Measurements from ENCODE around the gene KRT6A.

Gene KRT6A

GRCh38 chr12:52524898-52525591 is 32.0 kb upstream of the KRT6A start:
- no peak for DNase-seq (ENCODE audit: low read depth)

GRCh38 chr12:52524241-52524897 is 31.3 kb upstream of the KRT6A start:
- no peak for DNase-seq (ENCODE audit: low read depth)

DNA sequence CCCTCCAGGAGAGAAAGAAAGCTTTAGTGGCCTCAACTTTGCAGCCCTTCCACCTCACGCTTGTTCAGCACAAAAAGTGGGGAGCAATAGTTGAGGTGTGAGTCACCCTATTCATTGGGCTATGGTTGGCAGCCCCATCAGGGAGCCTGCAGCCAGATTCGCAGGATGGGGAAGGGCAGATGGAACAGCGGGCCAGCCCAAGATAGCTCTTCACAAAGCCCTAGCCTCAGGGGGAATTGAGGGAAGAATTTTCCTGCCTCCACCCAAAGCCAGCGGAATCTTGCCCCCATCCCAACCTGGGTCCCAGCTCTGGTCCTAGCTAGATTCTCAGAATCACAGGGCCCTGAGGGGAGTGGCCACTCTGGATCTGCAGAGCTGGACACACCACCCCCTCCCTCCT is 30.8 kb upstream of the KRT6A start:
- no peak for DNase-seq (ENCODE audit: low read depth)

- DNase-seq (ENCODE audit: low read depth): peak; percentile 42
Measured at GRCh38 chr12:52522346-52523011, 29.4 kb upstream of the KRT6A start.

- DNase-seq (ENCODE audit: low read depth): no peak
Measured at GRCh38 chr12:52521568-52522266, 28.7 kb upstream of the KRT6A start.

- DNase-seq (ENCODE audit: low read depth): no peak
Measured at GRCh38 chr12:52521175-52521567, 28.1 kb upstream of the KRT6A start.

GRCh38 chr12:52519826-52520662 is 27.0 kb upstream of the KRT6A start, which contains the start of gene KRT5:
KRT5 (minus strand) TSS chr12:52520394; CDS start chr12:52520296, 98 bp downstream.
- no peak for DNase-seq (ENCODE audit: low read depth)

DNA sequence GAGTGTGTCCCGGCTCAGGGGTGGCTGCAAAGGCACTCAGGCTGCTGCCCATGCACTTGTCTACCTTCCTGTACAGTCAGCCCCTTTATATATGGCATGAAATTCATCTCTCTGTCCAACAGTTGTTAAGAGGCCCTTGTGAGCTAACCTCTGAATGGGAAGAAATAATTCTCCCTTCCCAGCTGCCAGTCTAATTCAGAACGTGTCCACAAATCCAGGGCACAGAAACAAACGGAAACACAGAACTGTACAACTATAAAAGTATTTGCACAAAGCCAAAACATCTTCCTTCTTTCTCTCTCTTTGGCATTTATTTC is 26.3 kb upstream of the KRT6A start:
- DNase-seq (ENCODE audit: low read depth): no peak

DNA sequence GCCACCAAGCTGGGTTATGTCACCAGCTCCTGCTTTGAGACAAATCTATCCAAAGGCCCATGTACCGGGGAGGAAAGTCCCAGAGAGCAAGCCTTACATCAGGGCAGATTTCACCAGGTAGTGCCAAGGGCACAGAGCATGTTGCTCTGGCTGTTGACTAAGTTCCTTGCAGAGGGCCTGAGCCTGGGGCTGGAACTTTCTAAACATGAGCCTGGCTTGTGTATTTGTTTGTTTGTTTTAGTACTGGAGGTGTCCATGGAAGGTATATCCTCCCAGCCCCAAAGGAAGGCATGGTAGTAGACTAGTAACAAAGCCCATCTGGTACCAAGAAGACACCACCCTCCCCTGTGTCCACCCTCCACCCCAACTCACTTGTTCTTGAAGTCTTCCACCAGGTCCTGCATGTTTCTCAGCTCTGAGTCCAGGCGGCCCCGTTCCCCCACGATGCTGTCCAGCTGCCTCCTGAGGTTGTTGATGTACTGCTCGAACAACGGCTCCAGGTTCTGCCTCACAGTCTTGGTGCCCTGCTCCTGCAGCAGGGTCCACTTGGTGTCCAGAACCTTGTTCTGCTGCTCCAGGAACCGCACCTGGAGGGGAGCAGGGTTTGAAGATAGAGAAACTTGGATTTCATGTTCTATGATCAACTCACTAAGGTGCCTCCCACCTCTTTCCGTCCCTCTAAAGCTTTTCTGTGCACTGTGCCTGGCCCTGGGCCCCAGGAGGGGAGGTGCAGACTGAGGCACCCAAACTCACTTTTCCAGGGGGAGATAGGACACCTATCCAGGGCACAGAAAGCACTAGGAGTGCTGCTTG is 25.7 kb upstream of the KRT6A start:
- no peak for DNase-seq (ENCODE audit: low read depth)

- no peak for DNase-seq (ENCODE audit: low read depth)
Measured at GRCh38 chr12:52517888-52518287, 24.8 kb upstream of the KRT6A start.

DNA sequence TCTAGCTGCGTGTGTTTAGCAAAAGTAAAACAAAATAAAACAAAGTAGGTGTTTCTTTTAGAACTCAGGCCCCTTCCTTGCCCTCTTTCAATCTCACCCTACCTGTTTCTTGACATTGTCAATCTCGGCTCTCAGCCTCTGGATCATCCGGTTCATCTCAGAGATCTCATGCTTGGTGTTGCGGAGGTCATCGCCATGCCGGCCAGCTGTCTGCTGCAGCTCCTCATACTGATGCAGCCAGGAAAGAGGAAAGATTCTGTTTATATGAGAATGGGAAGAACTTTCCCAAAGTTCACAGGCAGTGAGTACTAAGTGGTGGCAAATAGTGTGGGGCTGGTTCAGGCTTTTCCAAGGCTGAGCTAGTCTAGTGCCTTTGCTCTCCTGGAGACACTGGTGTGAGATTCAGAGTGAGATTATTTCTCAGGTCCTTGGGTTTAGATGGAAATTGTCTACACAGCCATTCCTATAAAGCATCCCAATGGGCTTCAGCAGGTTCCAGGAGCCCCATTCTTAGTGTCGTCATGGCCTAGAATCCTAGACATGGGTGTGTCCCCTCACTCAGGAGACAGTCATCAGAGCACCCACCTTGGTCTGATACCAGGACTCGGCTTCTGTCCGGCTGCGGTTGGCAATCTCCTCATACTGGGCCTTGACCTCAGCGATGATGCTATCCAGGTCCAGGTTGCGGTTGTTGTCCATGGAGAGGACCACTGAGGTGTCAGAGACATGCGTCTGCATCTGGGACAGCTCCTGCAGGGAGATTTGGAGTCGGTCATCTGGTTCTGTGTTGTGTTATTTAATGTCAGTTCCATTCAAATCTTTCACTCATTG is 24.2 kb upstream of the KRT6A start:
- DNase-seq (ENCODE audit: low read depth): no peak

- peak; percentile 16 for DNase-seq (ENCODE audit: low read depth)
Measured at GRCh38 chr12:52515927-52516831, 23.1 kb upstream of the KRT6A start.

GRCh38 chr12:52515319-52515646 is 22.2 kb upstream of the KRT6A start:
- no peak for DNase-seq (ENCODE audit: low read depth)

DNA sequence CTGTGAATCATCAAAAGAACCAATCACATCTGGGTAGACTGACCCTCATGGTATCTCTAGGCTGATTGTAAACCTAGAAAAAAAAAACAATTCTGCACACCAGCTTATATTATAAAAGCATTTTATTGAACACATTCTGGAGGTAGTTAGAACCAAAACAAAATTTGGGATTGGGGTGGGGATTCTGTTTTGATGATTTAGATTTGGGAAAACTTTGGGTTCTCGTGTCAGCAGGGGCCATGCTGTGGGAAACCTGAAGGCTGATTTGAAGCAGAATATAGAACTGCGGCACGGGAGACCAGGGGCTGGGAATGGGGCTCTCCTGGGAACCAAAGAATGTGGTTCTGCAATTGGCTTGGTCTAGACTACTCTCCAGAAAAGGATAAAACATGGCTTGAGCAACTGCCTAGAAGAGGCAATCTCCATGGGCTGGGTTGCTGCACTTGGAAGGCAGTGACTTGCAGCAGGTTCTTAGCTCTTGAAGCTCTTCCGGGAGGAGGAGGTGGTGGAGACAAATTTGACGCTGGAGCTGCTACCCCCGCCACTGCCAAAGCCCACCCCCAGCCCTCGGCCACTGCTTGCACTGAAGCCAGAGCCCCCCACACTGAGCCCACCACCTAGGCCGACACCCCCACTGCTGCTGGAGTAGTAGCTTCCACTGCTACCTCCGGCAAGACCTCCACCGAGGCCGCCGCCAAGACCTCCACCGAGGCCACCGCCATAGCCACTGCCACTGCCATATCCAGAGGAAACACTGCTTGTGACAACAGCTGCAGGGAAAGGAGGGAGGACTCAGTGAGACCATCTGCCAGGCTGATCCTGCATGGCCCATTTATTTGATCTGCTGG is 21.6 kb upstream of the KRT6A start:
- DNase-seq (ENCODE audit: low read depth): no peak

DNA sequence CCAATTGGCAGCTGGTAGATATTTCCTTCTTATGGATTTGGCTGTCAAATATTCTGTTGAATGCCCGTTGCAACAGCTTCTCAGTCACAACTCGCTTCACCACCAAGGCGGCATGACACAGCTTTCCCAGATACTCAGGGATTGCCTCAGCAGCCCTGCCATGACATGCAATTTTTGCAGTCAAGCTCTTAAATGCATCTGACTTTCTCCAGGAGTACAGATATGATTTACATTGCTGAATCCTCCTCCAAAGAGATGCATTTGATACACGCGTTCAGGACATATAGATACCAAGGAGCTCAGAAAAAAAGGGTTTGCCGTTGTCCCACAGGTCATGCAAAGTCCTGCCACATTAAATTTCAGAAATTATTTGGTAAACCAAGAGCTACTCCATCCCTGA is 20.7 kb upstream of the KRT6A start:
- DNase-seq (ENCODE audit: low read depth): no peak

- DNase-seq (ENCODE audit: low read depth): no peak
Measured at GRCh38 chr12:52508211-52508610, 15.2 kb upstream of the KRT6A start.

GRCh38 chr12:52506858-52507715 is 14.0 kb upstream of the KRT6A start:
- DNase-seq (ENCODE audit: low read depth): peak; percentile 44

All from fibroblast of gingiva (primary cell).